Endothelial cell of umbilical vein (primary cell): ENCODE measurements around the gene MUCL3. TPM values are rescaled to one million over a fixed set of nuclear protein-coding genes. Genes with fewer than 3 reads are reported as not detected.

Source experiments
- BruUV-seq: library from RNA; stranded (reverse); fragments of 400-500 nt; replicated peaks from 2 replicates; lab custom pipeline; 2021; lab: Mats Ljungman, UMichigan
- CTCF ChIA-PET: fragments of 300-600, 350-600 bp; sonication (Branson Sonifier 250); formaldehyde crosslinking; loops from one replicate; lab custom pipeline; 2021; ENCODE audit warnings: antibody characterized with exemption, inconsistent platforms; lab: Charles Lee
- POLR2A ChIA-PET: fragments of 300-600, 350-600 bp; sonication (Branson Sonifier 250); formaldehyde crosslinking; loops from one replicate; lab custom pipeline; 2021; ENCODE audit warnings: antibody characterized with exemption, inconsistent platforms; lab: Charles Lee
- DNase-seq: peaks from one replicate; pipeline ENCODE4 v3.0.0-alpha.2; 2011; ENCODE audit warnings: low read depth, low spot score
- FAIRE-seq: peaks from 2 replicates; lab custom pipeline; 2011; peaks lifted over from hg19 to GRCh38; lab: Jason Lieb, UNC
- H2AFZ ChIP-seq: 2 replicates; pipeline ENCODE4 v1.6.0; 2012; ENCODE audit warnings: low read depth, low read length, control low read depth, inconsistent platforms
- H3K27ac ChIP-seq: 2 replicates; pipeline ENCODE4 v1.5.1; 2011; ENCODE audit warnings: low read depth, mild to moderate bottlenecking, control low read depth, low read length, moderate library complexity; ENCODE audit not compliant: insufficient read depth
- H3K27me3 ChIP-seq, 2 experiments: 2 replicates each; pipeline versions ENCODE4 v1.6.0 to v1.6.1; 2011; ENCODE audit warnings: low read length in 2 of 2, mixed read lengths in 1 of 2; ENCODE audit not compliant: control insufficient read depth in 2 of 2, insufficient read depth in 2 of 2
- H3K36me3 ChIP-seq, 2 experiments: 2 replicates in 1 of 2; 3 replicates in 1 of 2; pipeline ENCODE4 v1.5.1; 2011; ENCODE audit warnings: low read length in 2 of 2, mild to moderate bottlenecking in 1 of 2, moderate library complexity in 1 of 2; ENCODE audit not compliant: control insufficient read depth in 2 of 2, insufficient read depth in 2 of 2; ENCODE audit errors: extremely low read depth in 1 of 2
- H3K4me1 ChIP-seq: 3 replicates; pipeline ENCODE4 v1.5.1; 2011; ENCODE audit warnings: mild to moderate bottlenecking, low read length; ENCODE audit not compliant: control insufficient read depth, insufficient read depth; ENCODE audit errors: extremely low read depth
- H3K4me2 ChIP-seq: 2 replicates; pipeline ENCODE4 v1.6.1; 2011; ENCODE audit warnings: low read length, control low read depth, mixed read lengths; ENCODE audit not compliant: insufficient read depth
- H3K4me3 ChIP-seq, 3 experiments: fragments of 200-600 bp in 1 of 3; sonication (generic), shearing (Covaris generic) in 1 of 3; replicated peaks in 1 of 3; 2 replicates each; pipeline ENCODE4 v1.5.1; 2011 to 2016; ENCODE audit warnings: control low read depth in 3 of 3, low read length in 3 of 3, mild to moderate bottlenecking in 2 of 3, inconsistent platforms in 1 of 3, low read depth in 1 of 3, moderate library complexity in 1 of 3; ENCODE audit not compliant: insufficient read depth in 1 of 3
- H3K79me2 ChIP-seq: 2 replicates; pipeline ENCODE4 v1.6.0; 2012; ENCODE audit warnings: low read length, inconsistent platforms; ENCODE audit not compliant: control insufficient read depth, insufficient read depth
- H3K9ac ChIP-seq: replicated peaks from 2 replicates; pipeline ENCODE3; 2011; ENCODE audit warnings: low read length, control low read depth; ENCODE audit not compliant: insufficient read depth; ENCODE audit errors: extremely low read depth
- H3K9me1 ChIP-seq: replicated peaks from 3 replicates; pipeline ENCODE4 v1.6.0; 2011; ENCODE audit warnings: mild to moderate bottlenecking, low read length; ENCODE audit not compliant: control insufficient read depth, insufficient read depth; ENCODE audit errors: extremely low read depth
- H3K9me3 ChIP-seq: replicated peaks from 2 replicates; pipeline ENCODE4 v1.5.1; 2012; ENCODE audit warnings: low read length, inconsistent platforms; ENCODE audit not compliant: control insufficient read depth, insufficient read depth
- H4K20me1 ChIP-seq: replicated peaks from 2 replicates; pipeline ENCODE3; 2011; ENCODE audit warnings: mild to moderate bottlenecking, low read length; ENCODE audit not compliant: control insufficient read depth, insufficient read depth; ENCODE audit errors: extremely low read depth
- EZH2 ChIP-seq: IDR thresholded peaks from 2 replicates; pipeline ENCODE4 v1.6.1; 2012; ENCODE audit warnings: borderline replicate concordance, low read depth, mild to moderate bottlenecking, moderate library complexity, low read length, inconsistent platforms; ENCODE audit not compliant: severe bottlenecking
- FOS ChIP-seq: IDR thresholded peaks from 2 replicates; pipeline ENCODE4 v1.6.1; 2011; ENCODE audit warnings: mild to moderate bottlenecking, low read length, moderate library complexity, borderline replicate concordance; ENCODE audit not compliant: insufficient read depth
- GATA2 ChIP-seq: IDR thresholded peaks from 2 replicates; pipeline ENCODE4 v1.7.0; 2011; ENCODE audit warnings: low read depth, mild to moderate bottlenecking, moderate library complexity, mixed read lengths, low read length; ENCODE audit not compliant: insufficient read length, insufficient read depth
- JUN ChIP-seq: IDR thresholded peaks from 2 replicates; pipeline ENCODE4 v1.6.1; 2011; ENCODE audit warnings: borderline replicate concordance, low read depth; ENCODE audit not compliant: insufficient read length, insufficient read depth
- MAX ChIP-seq: IDR thresholded peaks from 2 replicates; pipeline ENCODE4 v1.6.1; 2011; ENCODE audit not compliant: insufficient read depth, insufficient read length
- MYC ChIP-seq: IDR thresholded peaks from one replicate; pipeline ENCODE4 v1.6.1; 2011; ENCODE audit warnings: mild to moderate bottlenecking, low read depth, low read length
- POLR2A ChIP-seq: IDR thresholded peaks from 2 replicates; pipeline ENCODE4 v1.6.1; 2012; ENCODE audit warnings: low read depth, mild to moderate bottlenecking, control low read depth, low read length
- POLR2AphosphoS5 ChIP-seq: IDR thresholded peaks from 2 replicates; pipeline ENCODE4 v1.6.1; 2012; ENCODE audit warnings: low read depth, mild to moderate bottlenecking, control low read depth, low read length, moderate library complexity; ENCODE audit not compliant: insufficient read depth
- dilution Hi-C: fragments of 300-500 bp; cut with MboI; formaldehyde crosslinking; loops from one replicate; pipeline ENCODE4 v1.15.0; 2019; ENCODE audit warnings: low sequenced_read_pairs; ENCODE audit not compliant: extremely low pct_ligation_motif_present
- intact Hi-C: fragments of 100-400 bp; cut with micrococcal nuclease; formaldehyde crosslinking; loops from one replicate; pipeline ENCODE4 v1.10.0; 2022
- polyA plus RNA-seq, 4 experiments: library from polyadenylated mRNA; depleted of rRNA in 3 of 4; stranded (reverse) in 3 of 4; unstranded in 1 of 4; fragments of >200 nt; gene quantifications; 2 replicates each; pipeline versions ENCODE4 v1.2.1 to v1.2.3, GENCODE V29; 2011 to 2012; ENCODE audit warnings: missing spikeins in 1 of 4
- total RNA-seq: library from RNA; stranded (reverse); gene quantifications from 2 replicates; pipeline ENCODE4 v1.2.3, GENCODE V29; 2021
- TF ChIP-seq, protein P1 (sequence below), 2 donors: IDR thresholded peaks; 1 replicate in 1 of 2; 2 replicates in 1 of 2; pipeline ENCODE4 v1.5.1; 2011; ENCODE audit warnings: low read length in 2 of 2, mild to moderate bottlenecking in 2 of 2, moderate library complexity in 2 of 2, control low read depth in 1 of 2, inconsistent platforms in 1 of 2, low read depth in 1 of 2; ENCODE audit not compliant: insufficient read depth in 1 of 2; ENCODE audit errors: extremely low read depth in 1 of 2

Gene MUCL3
- total and polyA plus RNA-seq, 2 donors (not counting 3 experiments of a cell fraction or from before 2014, with no cell fraction given): not detected

GRCh38 chr6:30914076-30914853, 26.5 kb upstream of the MUCL3 start, which contains the start of gene VARS2:
Gene VARS2, plus strand, starts transcription at chr6:30914238. Its CDS starts 599 bp downstream, at chr6:30914837.
- peak; percentile 95 for DNase-seq
- Histone ChIP-seq H4K20me1 (no peaks in the 10 kb centered on the region), H2AFZ (peak within 1 kb of the TSS; percentile 93), H3K27me3 (no peaks in the 10 kb centered on the region), H3K36me3 (peaks cover 7 to 31% of the 10 kb centered on the region in 2 experiments), H3K4me2 (peak within 1 kb of the TSS; percentile 50), H3K4me3 (peak within 1 kb of the TSS; percentile 37 to 54 (median 44)), H3K9ac (peak within 1 kb of the TSS; percentile 90), H3K27ac (peak within 1 kb of the TSS; percentile 67), H3K79me2 (peaks cover 2% of the 10 kb centered on the region), H3K4me1 (peaks cover 25% of the 10 kb centered on the region), H3K9me1 (no peaks in the 10 kb centered on the region), H3K9me3 (no peaks in the 10 kb centered on the region)
- ChIA-PET CTCF (interaction anchor here (0.6 to 7.6 kb wide), 33 partner anchors 9 to 432 kb away, joined by 3 to 142 read pairs (median 4); partner anchors contain the start of genes DDR1, DHX16 and PSORS1C1), POLR2A (interaction anchor here (0.6 kb wide), 1 partner anchor 102 kb away, joined by 3 read pairs; no protein-coding TSS in a partner anchor)
- TSS peak; percentile 70 for BruUV-seq
- dilution Hi-C loops (no loop called here), intact Hi-C loops (loop anchor here (1.0 kb wide), 1 partner anchor 86 kb away; no protein-coding TSS in a partner anchor)
- peak; percentile 91 for TF ChIP-seq POLR2A
- TF ChIP-seq POLR2AphosphoS5: peak; percentile 90
- TF ChIP-seq GATA2: no peak
- TF ChIP-seq FOS: no peak
- TF ChIP-seq MAX: no peak
- TF ChIP-seq EZH2: no peak
- no peak for TF ChIP-seq JUN
- TF ChIP-seq MYC: no peak
- TF ChIP-seq, protein P1, sequence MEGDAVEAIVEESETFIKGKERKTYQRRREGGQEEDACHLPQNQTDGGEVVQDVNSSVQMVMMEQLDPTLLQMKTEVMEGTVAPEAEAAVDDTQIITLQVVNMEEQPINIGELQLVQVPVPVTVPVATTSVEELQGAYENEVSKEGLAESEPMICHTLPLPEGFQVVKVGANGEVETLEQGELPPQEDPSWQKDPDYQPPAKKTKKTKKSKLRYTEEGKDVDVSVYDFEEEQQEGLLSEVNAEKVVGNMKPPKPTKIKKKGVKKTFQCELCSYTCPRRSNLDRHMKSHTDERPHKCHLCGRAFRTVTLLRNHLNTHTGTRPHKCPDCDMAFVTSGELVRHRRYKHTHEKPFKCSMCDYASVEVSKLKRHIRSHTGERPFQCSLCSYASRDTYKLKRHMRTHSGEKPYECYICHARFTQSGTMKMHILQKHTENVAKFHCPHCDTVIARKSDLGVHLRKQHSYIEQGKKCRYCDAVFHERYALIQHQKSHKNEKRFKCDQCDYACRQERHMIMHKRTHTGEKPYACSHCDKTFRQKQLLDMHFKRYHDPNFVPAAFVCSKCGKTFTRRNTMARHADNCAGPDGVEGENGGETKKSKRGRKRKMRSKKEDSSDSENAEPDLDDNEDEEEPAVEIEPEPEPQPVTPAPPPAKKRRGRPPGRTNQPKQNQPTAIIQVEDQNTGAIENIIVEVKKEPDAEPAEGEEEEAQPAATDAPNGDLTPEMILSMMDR (IDR thresholded peaks at IDR 0.05; ENCODE audit: extremely low read depth in 1 of 2, insufficient read depth in 1 of 2, low read depth in 1 of 2, low read length in 2 of 2): peak in 1 of 2 donors; percentile 41
- FAIRE-seq: peak; percentile 87
